B cell (primary cell): Measurements from ENCODE around the gene MROH9. TPM values are rescaled to one million over a fixed set of nuclear protein-coding genes. Genes with fewer than 3 reads are reported as not detected.

Experiments used
- ATAC-seq: fragments of 200-7000 bp; cut with Tn5 transposase; one replicate; pipeline ENCODE4 v1.10.0; 2021; ENCODE audit warnings: low read depth, mild to moderate bottlenecking, moderate number of reproducible peaks, moderate library complexity
- CTCF ChIA-PET: fragments of 350-600 bp; sonication (Branson Sonifier 250); formaldehyde crosslinking; loops from one replicate; lab custom pipeline; 2021; ENCODE audit warnings: antibody characterized with exemption, inconsistent platforms; lab: Charles Lee
- POLR2A ChIA-PET: fragments of 350-600 bp; sonication (Branson Sonifier 250); formaldehyde crosslinking; loops from one replicate; lab custom pipeline; 2021; ENCODE audit warnings: antibody characterized with exemption; lab: Charles Lee
- DNase-seq: peaks from one replicate; pipeline ENCODE4 v3.0.0; 2013
- H2AFZ ChIP-seq: 2 replicates; pipeline ENCODE4 v1.6.1; 2012; ENCODE audit warnings: mild to moderate bottlenecking, low read depth, low read length; ENCODE audit not compliant: insufficient read depth, poor library complexity, severe bottlenecking
- H3K27ac ChIP-seq, 2 donors: 1 replicate in 1 of 2; 2 replicates in 1 of 2; pipeline ENCODE4 v1.5.1; 2012 to 2013; ENCODE audit warnings: low read length in 2 of 2, mild to moderate bottlenecking in 2 of 2, moderate library complexity in 1 of 2
- H3K27me3 ChIP-seq, 4 experiments: fragments of 200-600 bp in 1 of 4; sonication (generic) in 1 of 4; replicated peaks in 1 of 4; 1 replicate in 2 of 4; 2 replicates in 2 of 4; pipeline versions ENCODE4 v1.6.1 to v1.7.0; 2013 to 2016; ENCODE audit warnings: low read length in 3 of 4, mild to moderate bottlenecking in 2 of 4, mixed read lengths in 1 of 4, moderate library complexity in 1 of 4; ENCODE audit not compliant: insufficient read depth in 4 of 4, control insufficient read depth in 3 of 4; ENCODE audit errors: control extremely low read depth in 1 of 4
- H3K36me3 ChIP-seq, 2 experiments: replicated peaks in 1 of 2; 1 replicate in 1 of 2; 2 replicates in 1 of 2; pipeline versions ENCODE4 v1.6.1 to v1.7.1; 2013; ENCODE audit warnings: low read length in 1 of 2; ENCODE audit not compliant: insufficient read depth in 2 of 2, control insufficient read depth in 1 of 2; ENCODE audit errors: control extremely low read depth in 1 of 2, extremely low read depth in 1 of 2
- H3K4me1 ChIP-seq, 2 donors: fragments of 200-600 bp in 1 of 2; sonication (generic) in 1 of 2; 1 replicate in 1 of 2; 2 replicates in 1 of 2; pipeline versions ENCODE4 v1.5.1 to v1.6.1; 2013 to 2017; ENCODE audit warnings: low read length in 2 of 2; ENCODE audit not compliant: control insufficient read depth in 2 of 2, insufficient read depth in 2 of 2
- H3K4me2 ChIP-seq: replicated peaks from 2 replicates; pipeline ENCODE3; 2012; ENCODE audit warnings: mild to moderate bottlenecking, low read depth, low read length; ENCODE audit not compliant: poor library complexity, severe bottlenecking
- H3K4me3 ChIP-seq, 5 experiments: fragments of 200-600 bp in 1 of 5; sonication (generic) in 1 of 5; 1 replicate in 3 of 5; 2 replicates in 2 of 5; pipeline versions ENCODE4 v1.5.1 to v1.7.0; 2011 to 2016; ENCODE audit warnings: low read length in 4 of 5, mild to moderate bottlenecking in 4 of 5, low read depth in 2 of 5, control low read depth in 1 of 5, moderate library complexity in 1 of 5; ENCODE audit not compliant: insufficient read depth in 1 of 5; ENCODE audit errors: control extremely low read depth in 1 of 5, extremely low read depth in 1 of 5
- H3K79me2 ChIP-seq: fragments of 200-600 bp; sonication (generic); one replicate; pipeline ENCODE4 v1.6.0; 2016; ENCODE audit warnings: low read length; ENCODE audit not compliant: control insufficient read depth, insufficient read depth
- H3K9ac ChIP-seq: fragments of 200-600 bp; sonication (generic); 2 replicates; pipeline ENCODE4 v1.6.1; 2017; ENCODE audit warnings: mild to moderate bottlenecking, low read length, moderate library complexity
- H3K9me3 ChIP-seq, 3 donors: one replicate each; pipeline versions ENCODE4 v1.6.1 to v1.7.1; 2013; ENCODE audit warnings: low read length in 2 of 3; ENCODE audit not compliant: control insufficient read depth in 2 of 3, insufficient read depth in 1 of 3; ENCODE audit errors: control extremely low read depth in 1 of 3
- H4K20me1 ChIP-seq: 2 replicates; pipeline ENCODE4 v1.6.0; 2012; ENCODE audit warnings: mild to moderate bottlenecking, low read length; ENCODE audit not compliant: insufficient read depth, control insufficient read depth, poor library complexity, severe bottlenecking
- H3K27ac Mint-ChIP-seq: one replicate; pipeline ENCODE4 v1.8.0; 2021; ENCODE audit warnings: mixed read lengths
- H3K27me3 Mint-ChIP-seq: one replicate; pipeline ENCODE4 v1.8.0; 2021; ENCODE audit warnings: mixed read lengths
- H3K4me1 Mint-ChIP-seq: one replicate; pipeline ENCODE4 v1.8.0; 2021; ENCODE audit warnings: mixed read lengths
- H3K4me3 Mint-ChIP-seq: one replicate; pipeline ENCODE4 v1.8.0; 2021; ENCODE audit warnings: mixed read lengths
- H3K9me3 Mint-ChIP-seq: one replicate; pipeline ENCODE4 v1.8.0; 2022; ENCODE audit warnings: mixed read lengths; ENCODE audit not compliant: insufficient read depth
- EZH2 ChIP-seq: IDR thresholded peaks from 2 replicates; pipeline ENCODE4 v1.6.1; 2012; ENCODE audit warnings: borderline replicate concordance, low read depth, mild to moderate bottlenecking, moderate library complexity, low read length; ENCODE audit not compliant: insufficient read depth, poor library complexity, severe bottlenecking
- WGBS: methylation state at CpG from one replicate; pipeline ENCODE4 v1.1.5; 2013; ENCODE audit warnings: missing lambda C conversion rate; ENCODE audit not compliant: insufficient coverage; 5-methylcytosine and 5-hydroxymethylcytosine counted together
- intact Hi-C: fragments of 100-400 bp; cut with micrococcal nuclease; formaldehyde crosslinking; loops from one replicate; pipeline ENCODE4 v1.10.0; 2022
- polyA plus RNA-seq: library from polyadenylated mRNA; depleted of rRNA; stranded (reverse); fragments of >200 nt; gene quantifications from 2 replicates; pipeline ENCODE4 v1.2.3, GENCODE V29; 2012
- total RNA-seq, 2 donors: library from RNA; stranded (reverse); fragments of 120-200 nt in 1 of 2; gene quantifications; 1 replicate in 1 of 2; 2 replicates in 1 of 2; pipeline versions ENCODE4 v1.2.3 to v1.2.4, GENCODE V29; 2013 to 2022
- TF ChIP-seq, protein P1 (sequence below): fragments of 200-600 bp; IDR thresholded peaks from one replicate; pipeline ENCODE4 v1.8.0; 2022; ENCODE audit warnings: antibody characterized with exemption, mild to moderate bottlenecking

MROH9 gene
- total and polyA plus RNA-seq, 2 donors (not counting 1 experiment from before 2014, with no cell fraction given) = not detected

GRCh38 chr1:171087896-171088295 lies 152.6 kb downstream of the MROH9 start:
- Histone ChIP-seq H4K20me1 (no peaks in the 10 kb centered on the region), H3K9ac (no peak overlapping the region), H3K36me3 (no peaks in the 10 kb centered on the region), H3K4me3 (no peak overlapping the region), H3K79me2 (no peaks in the 10 kb centered on the region), H3K27me3 (no peaks in the 10 kb centered on the region), H3K4me2 (no peak overlapping the region), H3K27ac (no peak overlapping the region), H3K4me1 (no peaks in the 10 kb centered on the region), H3K9me3 (no peaks in the 10 kb centered on the region), H2AFZ (no peak overlapping the region)
- DNase-seq = no peak
- peaks cover 3% of the 10 kb centered on the region for H3K27me3 Mint-ChIP-seq
- no peak overlapping the region for H3K27ac Mint-ChIP-seq
- ATAC-seq = no peak
- ChIA-PET CTCF (no interaction called here), POLR2A (no interaction called here)
- no peak for TF ChIP-seq EZH2
- TF ChIP-seq, protein P1, sequence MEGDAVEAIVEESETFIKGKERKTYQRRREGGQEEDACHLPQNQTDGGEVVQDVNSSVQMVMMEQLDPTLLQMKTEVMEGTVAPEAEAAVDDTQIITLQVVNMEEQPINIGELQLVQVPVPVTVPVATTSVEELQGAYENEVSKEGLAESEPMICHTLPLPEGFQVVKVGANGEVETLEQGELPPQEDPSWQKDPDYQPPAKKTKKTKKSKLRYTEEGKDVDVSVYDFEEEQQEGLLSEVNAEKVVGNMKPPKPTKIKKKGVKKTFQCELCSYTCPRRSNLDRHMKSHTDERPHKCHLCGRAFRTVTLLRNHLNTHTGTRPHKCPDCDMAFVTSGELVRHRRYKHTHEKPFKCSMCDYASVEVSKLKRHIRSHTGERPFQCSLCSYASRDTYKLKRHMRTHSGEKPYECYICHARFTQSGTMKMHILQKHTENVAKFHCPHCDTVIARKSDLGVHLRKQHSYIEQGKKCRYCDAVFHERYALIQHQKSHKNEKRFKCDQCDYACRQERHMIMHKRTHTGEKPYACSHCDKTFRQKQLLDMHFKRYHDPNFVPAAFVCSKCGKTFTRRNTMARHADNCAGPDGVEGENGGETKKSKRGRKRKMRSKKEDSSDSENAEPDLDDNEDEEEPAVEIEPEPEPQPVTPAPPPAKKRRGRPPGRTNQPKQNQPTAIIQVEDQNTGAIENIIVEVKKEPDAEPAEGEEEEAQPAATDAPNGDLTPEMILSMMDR = no peak
- H3K4me1 Mint-ChIP-seq = no peaks in the 10 kb centered on the region
- intact Hi-C loops = loop anchor here (10.0 kb wide), 1 partner anchor 227 kb away; the partner anchor contains the start of gene FMO4
- no peak overlapping the region for H3K4me3 Mint-ChIP-seq
- no peaks in the 10 kb centered on the region for H3K9me3 Mint-ChIP-seq

DNA sequence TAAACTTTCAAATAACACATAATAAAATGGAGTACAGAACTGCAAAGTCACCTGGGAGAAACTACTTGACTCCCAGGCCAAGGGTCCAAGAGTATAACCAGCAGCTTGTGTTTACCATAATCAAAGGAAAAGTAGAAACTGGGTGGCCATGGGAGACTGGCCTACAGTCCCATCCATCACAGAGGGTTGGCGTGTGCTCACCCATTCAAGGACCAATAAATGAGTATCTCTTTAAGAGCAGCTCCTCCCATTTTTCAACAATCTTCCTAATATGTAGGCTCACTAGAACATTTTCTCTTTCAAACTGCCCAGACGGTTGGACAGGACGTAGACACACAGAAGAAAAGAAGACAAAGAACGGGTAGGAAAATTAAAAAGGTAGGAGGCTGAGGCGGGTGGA lies 155.3 kb downstream of the MROH9 start, which contains the start of gene FMO3:
Gene FMO3, plus strand, starts transcription at position 302 of the 400 bp plus-strand sequence. CDS start 1,754 bp downstream, outside the sequence.
- no peak within 1 kb of the TSS for H3K4me3 ChIP-seq
- H3K9me3 ChIP-seq = no peaks in the 10 kb centered on the region
- DNase-seq (no peak), ATAC-seq (no peak)
- H3K36me3 ChIP-seq = no peaks in the 10 kb centered on the region
- Mint-ChIP-seq H3K27me3 (peaks cover 2% of the 10 kb centered on the region), H3K4me3 (no peak within 1 kb of the TSS), H3K9me3 (no peaks in the 10 kb centered on the region), H3K4me1 (no peaks in the 10 kb centered on the region), H3K27ac (no peak within 1 kb of the TSS)
- H2AFZ ChIP-seq = no peak within 1 kb of the TSS
- ChIA-PET CTCF (no interaction called here), POLR2A (no interaction called here)
- intact Hi-C loops = no loop called here
- H3K79me2 ChIP-seq = no peaks in the 10 kb centered on the region
- no peak within 1 kb of the TSS for H3K4me2 ChIP-seq
- TF ChIP-seq, protein P1 = no peak
- no peak for TF ChIP-seq EZH2
- H3K27ac ChIP-seq = no peak within 1 kb of the TSS
- H3K27me3 ChIP-seq = no peaks in the 10 kb centered on the region
- H3K4me1 ChIP-seq = no peaks in the 10 kb centered on the region
- H3K9ac ChIP-seq = no peak within 1 kb of the TSS
- H4K20me1 ChIP-seq = no peaks in the 10 kb centered on the region
- WGBS = 89% methylated on average over 4 of the region's 5 CpGs
